PFSK-1 (cell line): ENCODE results near the gene ULK3.

Experiments
- FOXP2 ChIP-seq: optimal IDR thresholded peaks from 2 replicates; pipeline ENCODE3; 2011; ENCODE audit warnings: borderline replicate concordance, control low read depth, inconsistent platforms; ENCODE audit not compliant: insufficient read depth; ENCODE audit errors: extremely low read length, extremely low read depth
- POLR2AphosphoS5 ChIP-seq: IDR thresholded peaks from 2 replicates; pipeline ENCODE4 v1.6.1; 2012; ENCODE audit warnings: low read depth, mild to moderate bottlenecking, control low read depth, low read length, moderate library complexity
- REST ChIP-seq, 2 experiments: IDR thresholded peaks; 2 replicates each; pipeline versions ENCODE4 v1.6.1 to v1.8.0; 2011 to 2012; ENCODE audit warnings: low read depth in 2 of 2, low read length in 2 of 2, control low read depth in 1 of 2, inconsistent platforms in 1 of 2, mild to moderate bottlenecking in 1 of 2, moderate library complexity in 1 of 2; ENCODE audit not compliant: insufficient read depth in 1 of 2
- SIN3A ChIP-seq: IDR thresholded peaks from 2 replicates; pipeline ENCODE4 v1.6.1; 2012; ENCODE audit warnings: mild to moderate bottlenecking, low read length, moderate library complexity, borderline replicate concordance; ENCODE audit not compliant: insufficient read depth
- TAF1 ChIP-seq: IDR thresholded peaks from 2 replicates; pipeline ENCODE4 v1.6.1; 2012; ENCODE audit warnings: low read length, control low read depth, borderline replicate concordance; ENCODE audit not compliant: insufficient read depth

- TF ChIP-seq POLR2AphosphoS5, result peak; percentile 73
- TF ChIP-seq FOXP2, result peak; percentile 85
- peak; percentile 65; the same call in 1 of the 2 replicates for TF ChIP-seq SIN3A
- 0 out of 4 replicates have a peak, but pooled peaks have one; percentile 7 to 35 for TF ChIP-seq REST (IDR thresholded peaks at IDR 0.05; ENCODE audit: insufficient read depth in 1 of 2, low read depth in 2 of 2, low read length in 2 of 2)
- TF ChIP-seq TAF1, result peak; percentile 56; the same call in 1 of the 2 replicates
Measured at GRCh38 chr15:74842581-74843444, at the start of gene ULK3.
